ENCODE results near the gene OPHN1. TPM values are rescaled to one million over a fixed set of nuclear protein-coding genes. Genes with fewer than 3 reads are reported as not detected.
"Not testable (repeated sequence)": the region's sequence is repeated elsewhere in the genome, so short reads cannot be mapped to it uniquely, and the experiment has no call there.

The OPHN1 gene
- total RNA-seq, 1 experiment from 2014 or later: 3.9 TPM

GRCh38 chrX:68376373-68376772, 56.9 kb downstream of the OPHN1 start:
- in situ Hi-C loops (cut with HindIII; ENCODE audit: low sequenced_read_pairs): no loop called here
- no peak for DNase-seq (ENCODE audit: low spot score)

- in situ Hi-C loops (cut with HindIII; ENCODE audit: low sequenced_read_pairs): no loop called here
- DNase-seq (ENCODE audit: low spot score): no peak
Measured at GRCh38 chrX:68375803-68376202, 57.5 kb downstream of the OPHN1 start.

- no peak for DNase-seq (ENCODE audit: low spot score)
- in situ Hi-C loops (cut with HindIII; ENCODE audit: low sequenced_read_pairs): no loop called here
Measured at GRCh38 chrX:68372665-68373064, 60.6 kb downstream of the OPHN1 start.

GRCh38 chrX:68369559-68369958, 63.7 kb downstream of the OPHN1 start:
- in situ Hi-C loops (cut with HindIII; ENCODE audit: low sequenced_read_pairs): no loop called here
- no peak for DNase-seq (ENCODE audit: low spot score)

- no peak for DNase-seq (ENCODE audit: low spot score)
- in situ Hi-C loops (cut with HindIII; ENCODE audit: low sequenced_read_pairs): no loop called here
Measured at GRCh38 chrX:68365341-68365740, 68.0 kb downstream of the OPHN1 start.

GRCh38 chrX:68363984-68364383, 69.3 kb downstream of the OPHN1 start:
- in situ Hi-C loops (cut with HindIII; ENCODE audit: low sequenced_read_pairs): no loop called here
- no peak for DNase-seq (ENCODE audit: low spot score)

- no peak for DNase-seq (ENCODE audit: low spot score)
- in situ Hi-C loops (cut with HindIII; ENCODE audit: low sequenced_read_pairs): no loop called here
Measured at GRCh38 chrX:68358679-68359078, 74.6 kb downstream of the OPHN1 start.

GRCh38 chrX:68355629-68355920, 77.7 kb downstream of the OPHN1 start:
- no peak for DNase-seq (ENCODE audit: low spot score)

GRCh38 chrX:68354879-68355628, 78.2 kb downstream of the OPHN1 start:
- no peak for DNase-seq (ENCODE audit: low spot score)
- in situ Hi-C loops (cut with HindIII; ENCODE audit: low sequenced_read_pairs): no loop called here

More at GRCh38 chrX:68355629-68355920, 77.7 kb downstream of the OPHN1 start:
- in situ Hi-C loops (cut with HindIII; ENCODE audit: low sequenced_read_pairs): no loop called here

GRCh38 chrX:68345025-68345424, 88.3 kb downstream of the OPHN1 start:
- DNase-seq (ENCODE audit: low spot score): no peak
- in situ Hi-C loops (cut with HindIII; ENCODE audit: low sequenced_read_pairs): no loop called here

GRCh38 chrX:68343551-68343950, 89.7 kb downstream of the OPHN1 start:
- in situ Hi-C loops (cut with HindIII; ENCODE audit: low sequenced_read_pairs): no loop called here

GRCh38 chrX:68332201-68332731, 101.0 kb downstream of the OPHN1 start:
- peak; percentile 15 for DNase-seq (ENCODE audit: low spot score)
- in situ Hi-C loops (cut with HindIII; ENCODE audit: low sequenced_read_pairs): no loop called here

More at GRCh38 chrX:68343551-68343950, 89.7 kb downstream of the OPHN1 start:
- DNase-seq (ENCODE audit: low spot score): no peak

GRCh38 chrX:68326841-68327240, 106.5 kb downstream of the OPHN1 start:
- DNase-seq (ENCODE audit: low spot score); in situ Hi-C loops (cut with HindIII; ENCODE audit: low sequenced_read_pairs): not testable (repeated sequence)

- in situ Hi-C loops (cut with HindIII; ENCODE audit: low sequenced_read_pairs): no loop called here
- no peak for DNase-seq (ENCODE audit: low spot score)
Measured at GRCh38 chrX:68307769-68308168, 125.5 kb downstream of the OPHN1 start.

- no peak for DNase-seq (ENCODE audit: low spot score)
- in situ Hi-C loops (cut with HindIII; ENCODE audit: low sequenced_read_pairs): no loop called here
Measured at GRCh38 chrX:68304602-68305001, 128.7 kb downstream of the OPHN1 start.

- in situ Hi-C loops (cut with HindIII; ENCODE audit: low sequenced_read_pairs): no loop called here
- DNase-seq (ENCODE audit: low spot score): no peak
Measured at GRCh38 chrX:68299898-68300297, 133.4 kb downstream of the OPHN1 start.

- DNase-seq (ENCODE audit: low spot score): no peak
- in situ Hi-C loops (cut with HindIII; ENCODE audit: low sequenced_read_pairs): no loop called here
Measured at GRCh38 chrX:68292471-68292870, 140.8 kb downstream of the OPHN1 start.

GRCh38 chrX:68288127-68288526, 145.2 kb downstream of the OPHN1 start:
- no peak for DNase-seq (ENCODE audit: low spot score)
- in situ Hi-C loops (cut with HindIII; ENCODE audit: low sequenced_read_pairs): no loop called here

- DNase-seq (ENCODE audit: low spot score): no peak
- in situ Hi-C loops (cut with HindIII; ENCODE audit: low sequenced_read_pairs): no loop called here
Measured at GRCh38 chrX:68287419-68287818, 145.9 kb downstream of the OPHN1 start.

- no peak for DNase-seq (ENCODE audit: low spot score)
- in situ Hi-C loops (cut with HindIII; ENCODE audit: low sequenced_read_pairs): no loop called here
Measured at GRCh38 chrX:68286980-68287379, 146.3 kb downstream of the OPHN1 start.

- in situ Hi-C loops (cut with HindIII; ENCODE audit: low sequenced_read_pairs): no loop called here
Measured at GRCh38 chrX:68286076-68286475, 147.2 kb downstream of the OPHN1 start.

More at GRCh38 chrX:68286076-68286475, 147.2 kb downstream of the OPHN1 start:
- no peak for DNase-seq (ENCODE audit: low spot score)
